GM23338 (cell line): ENCODE results near the gene DCBLD2. TPM values are rescaled to one million over a fixed set of nuclear protein-coding genes. Genes with fewer than 3 reads are reported as not detected.

ENCODE experiments used
- ATAC-seq: fragments of 200-7000 bp; cut with Tn5 transposase; 3 replicates; pipeline ENCODE4 v1.9.1; 2020
- DNase-seq: peaks from one replicate; pipeline ENCODE4 v3.0.0-alpha.2; 2015; ENCODE audit warnings: low spot score
- H2AFZ ChIP-seq: fragments of 200-600 bp; sonication (generic); 2 replicates; pipeline ENCODE4 v1.8.0; 2016; ENCODE audit warnings: antibody characterized with exemption, mild to moderate bottlenecking, moderate library complexity
- H3F3A ChIP-seq: fragments of 200-600 bp; sonication (generic); replicated peaks from 2 replicates; pipeline ENCODE4 v1.8.0; 2017; ENCODE audit warnings: antibody characterized with exemption, mixed run types, low read depth
- H3K27ac ChIP-seq: fragments of 200-600 bp; sonication (generic); 2 replicates; pipeline ENCODE4 v1.6.1; 2016; ENCODE audit warnings: low read depth
- H3K27me3 ChIP-seq: fragments of 200-600 bp; sonication (generic); 2 replicates; pipeline ENCODE4 v1.8.0; 2016; ENCODE audit warnings: mild to moderate bottlenecking, mixed run types, moderate library complexity; ENCODE audit not compliant: insufficient read depth
- H3K36me3 ChIP-seq: fragments of 200-600 bp; sonication (generic); 2 replicates; pipeline ENCODE4 v1.8.0; 2016; ENCODE audit warnings: mild to moderate bottlenecking; ENCODE audit not compliant: insufficient read depth
- H3K4me1 ChIP-seq: fragments of 200-600 bp; sonication (generic); 2 replicates; pipeline ENCODE4 v1.8.0; 2016; ENCODE audit warnings: mild to moderate bottlenecking, moderate library complexity; ENCODE audit not compliant: insufficient read depth
- H3K4me2 ChIP-seq: fragments of 200-600 bp; sonication (generic); 2 replicates; pipeline ENCODE4 v1.7.1; 2017; ENCODE audit warnings: mixed run types
- H3K4me3 ChIP-seq: fragments of 200-600 bp; sonication (generic); 2 replicates; pipeline ENCODE4 v1.6.1; 2016; ENCODE audit warnings: mixed run types
- H3K79me2 ChIP-seq: fragments of 200-600 bp; sonication (generic); replicated peaks from 2 replicates; pipeline ENCODE4 v1.8.0; 2017; ENCODE audit warnings: mild to moderate bottlenecking; ENCODE audit not compliant: insufficient read depth
- H3K9me2 ChIP-seq: fragments of 200-600 bp; sonication (generic); 2 replicates; pipeline ENCODE4 v1.8.0; 2017; ENCODE audit not compliant: insufficient read depth
- H4K20me1 ChIP-seq: fragments of 200-600 bp; sonication (generic); replicated peaks from 2 replicates; pipeline ENCODE4 v1.8.0; 2017; ENCODE audit warnings: mild to moderate bottlenecking; ENCODE audit not compliant: insufficient read depth
- H3K27ac Mint-ChIP-seq: 2 replicates; pipeline ENCODE4 v1.8.0; 2020; ENCODE audit warnings: inconsistent platforms, mild to moderate bottlenecking, moderate library complexity, mixed read lengths
- H3K27me3 Mint-ChIP-seq: 3 replicates; pipeline ENCODE4 v1.8.0; 2022; ENCODE audit warnings: low read depth, mild to moderate bottlenecking, moderate library complexity, mixed read lengths, inconsistent platforms; ENCODE audit not compliant: insufficient read depth, poor library complexity
- H3K36me3 Mint-ChIP-seq: 3 replicates; pipeline ENCODE4 v1.8.0; 2021; ENCODE audit warnings: low read depth, mild to moderate bottlenecking, inconsistent platforms, moderate library complexity, mixed read lengths
- H3K4me1 Mint-ChIP-seq: 3 replicates; pipeline ENCODE4 v1.8.0; 2020; ENCODE audit warnings: mild to moderate bottlenecking, inconsistent platforms, mixed read lengths
- H3K4me3 Mint-ChIP-seq: 3 replicates; pipeline ENCODE4 v1.8.0; 2021; ENCODE audit warnings: moderate library complexity, mild to moderate bottlenecking, inconsistent platforms, mixed read lengths
- H3K9me3 Mint-ChIP-seq: 3 replicates; pipeline ENCODE4 v1.8.0; 2020; ENCODE audit warnings: moderate library complexity, mild to moderate bottlenecking, inconsistent platforms, mixed read lengths
- CREB1 ChIP-seq: fragments of 250-450 bp; sonication (Bioruptor Pico); IDR thresholded peaks from 2 replicates; pipeline ENCODE4 v1.5.0; 2020; ENCODE audit warnings: low read depth, mild to moderate bottlenecking, moderate library complexity
- EZH2 ChIP-seq: fragments of 200-600 bp; sonication (generic); IDR thresholded peaks from one replicate; pipeline ENCODE4 v1.8.0; 2017; ENCODE audit warnings: antibody characterized with exemption, mild to moderate bottlenecking, low read depth; ENCODE audit not compliant: unreplicated experiment
- EZH2phosphoT487 ChIP-seq: fragments of 200-600 bp; sonication (generic); IDR thresholded peaks from one replicate; pipeline ENCODE4 v1.8.1; 2018; ENCODE audit warnings: antibody characterized with exemption; ENCODE audit not compliant: unreplicated experiment
- JUNB ChIP-seq: IDR thresholded peaks from one replicate; pipeline ENCODE4 v1.6.1; 2016; ENCODE audit warnings: antibody characterized with exemption; ENCODE audit not compliant: unreplicated experiment
- NANOG ChIP-seq: IDR thresholded peaks from 2 replicates; pipeline ENCODE4 v1.6.1; 2016; ENCODE audit warnings: antibody characterized with exemption, borderline replicate concordance
- POLR2AphosphoS5 ChIP-seq: IDR thresholded peaks from 2 replicates; pipeline ENCODE4 v1.6.1; 2016; ENCODE audit warnings: antibody characterized with exemption, low read depth
- STAT1 ChIP-seq: IDR thresholded peaks from one replicate; pipeline ENCODE4 v1.6.1; 2016; ENCODE audit warnings: antibody characterized with exemption; ENCODE audit not compliant: unreplicated experiment
- ZNF114 ChIP-seq: fragments of 250-450 bp; sonication (Bioruptor Pico); IDR thresholded peaks from 2 replicates; pipeline ENCODE4 v1.5.0; 2020; ENCODE audit warnings: mild to moderate bottlenecking, moderate library complexity
- ZNF331 ChIP-seq: fragments of 250-450 bp; sonication (Bioruptor Pico); IDR thresholded peaks from 2 replicates; pipeline ENCODE4 v1.5.0; 2020; ENCODE audit warnings: low read depth, mild to moderate bottlenecking, moderate library complexity
- polyA plus RNA-seq: library from polyadenylated mRNA; unstranded; fragments of >200 nt; fragmentation: Nextera tagmentation; extraction: Ambion mirVana; gene quantifications from 2 replicates; pipeline ENCODE4 v1.2.1, GENCODE V29; 2016
- total RNA-seq: library from RNA; depleted of rRNA; stranded (reverse); fragments of >200 nt; shearing (Covaris generic); gene quantifications from 2 replicates; pipeline ENCODE4 v1.2.3, GENCODE V29; 2014
- TF ChIP-seq, protein P1 (sequence below): IDR thresholded peaks from one replicate; pipeline ENCODE4 v1.6.1; 2018; ENCODE audit warnings: antibody characterized with exemption; ENCODE audit not compliant: unreplicated experiment
- TF ChIP-seq, protein P2 (sequence below): IDR thresholded peaks from 2 replicates; pipeline ENCODE4 v1.6.1; 2016; ENCODE audit warnings: antibody characterized with exemption
- TF ChIP-seq, protein P3 (sequence below), 2 experiments: fragments of 200-600 bp in 1 of 2; sonication (generic) in 1 of 2; conservative IDR thresholded peaks; 2 replicates each; pipeline versions ENCODE4 v1.5.1 to v1.6.1; 2016 to 2017; ENCODE audit warnings: antibody characterized with exemption in 2 of 2, low read depth in 2 of 2, mild to moderate bottlenecking in 2 of 2, moderate library complexity in 1 of 2
- TF ChIP-seq, protein P4 (sequence below): fragments of 250-450 bp; sonication (Bioruptor Pico); IDR thresholded peaks from 2 replicates; pipeline ENCODE4 v1.5.0; 2020; ENCODE audit warnings: mild to moderate bottlenecking, moderate library complexity

Gene DCBLD2
- total and polyA plus RNA-seq, 2 experiments from 2014 or later, result 25.9 to 69.7 TPM

DNA sequence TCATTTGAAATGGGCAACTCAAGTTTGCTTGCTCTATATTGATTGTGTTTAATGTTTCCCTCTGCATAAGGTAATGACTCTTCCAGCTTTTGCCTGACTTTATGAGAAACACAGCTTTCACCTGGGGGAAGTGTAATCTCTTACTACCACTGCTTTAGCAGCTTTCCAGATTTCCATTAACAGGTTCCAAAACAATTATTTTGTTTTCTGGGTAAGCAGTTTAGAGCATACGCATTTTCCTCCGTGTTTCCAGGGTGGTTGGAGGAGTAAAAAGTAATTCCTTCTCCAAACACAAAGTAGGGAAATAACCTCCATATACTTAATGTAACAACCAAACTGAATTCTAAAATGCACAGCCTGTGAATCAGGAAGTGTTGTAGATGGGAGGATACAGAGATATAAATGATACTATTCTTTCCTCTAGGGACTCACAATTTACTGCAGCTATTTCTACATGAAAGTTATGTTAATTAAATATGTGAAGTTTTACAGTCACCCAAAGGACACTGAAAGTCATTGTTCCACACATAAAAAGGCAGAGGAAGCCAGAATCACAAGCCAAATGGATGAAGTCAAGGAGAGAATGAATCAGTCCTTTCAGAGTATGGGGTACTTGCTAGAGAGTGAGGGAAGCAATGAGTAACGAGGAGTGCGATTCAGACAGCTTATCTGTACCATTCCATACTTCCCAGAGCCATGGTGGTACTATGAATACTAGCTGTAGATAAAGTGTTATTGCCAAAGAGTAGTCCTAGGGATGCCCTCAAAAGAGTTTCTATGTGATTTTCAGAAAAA lies 121.8 kb downstream of the DCBLD2 start:
- H3K27ac Mint-ChIP-seq, result no peak overlapping the region
- H3K4me3 Mint-ChIP-seq, result no peak overlapping the region
- ATAC-seq (no peak), DNase-seq (no peak)
- TF ChIP-seq, protein P1, sequence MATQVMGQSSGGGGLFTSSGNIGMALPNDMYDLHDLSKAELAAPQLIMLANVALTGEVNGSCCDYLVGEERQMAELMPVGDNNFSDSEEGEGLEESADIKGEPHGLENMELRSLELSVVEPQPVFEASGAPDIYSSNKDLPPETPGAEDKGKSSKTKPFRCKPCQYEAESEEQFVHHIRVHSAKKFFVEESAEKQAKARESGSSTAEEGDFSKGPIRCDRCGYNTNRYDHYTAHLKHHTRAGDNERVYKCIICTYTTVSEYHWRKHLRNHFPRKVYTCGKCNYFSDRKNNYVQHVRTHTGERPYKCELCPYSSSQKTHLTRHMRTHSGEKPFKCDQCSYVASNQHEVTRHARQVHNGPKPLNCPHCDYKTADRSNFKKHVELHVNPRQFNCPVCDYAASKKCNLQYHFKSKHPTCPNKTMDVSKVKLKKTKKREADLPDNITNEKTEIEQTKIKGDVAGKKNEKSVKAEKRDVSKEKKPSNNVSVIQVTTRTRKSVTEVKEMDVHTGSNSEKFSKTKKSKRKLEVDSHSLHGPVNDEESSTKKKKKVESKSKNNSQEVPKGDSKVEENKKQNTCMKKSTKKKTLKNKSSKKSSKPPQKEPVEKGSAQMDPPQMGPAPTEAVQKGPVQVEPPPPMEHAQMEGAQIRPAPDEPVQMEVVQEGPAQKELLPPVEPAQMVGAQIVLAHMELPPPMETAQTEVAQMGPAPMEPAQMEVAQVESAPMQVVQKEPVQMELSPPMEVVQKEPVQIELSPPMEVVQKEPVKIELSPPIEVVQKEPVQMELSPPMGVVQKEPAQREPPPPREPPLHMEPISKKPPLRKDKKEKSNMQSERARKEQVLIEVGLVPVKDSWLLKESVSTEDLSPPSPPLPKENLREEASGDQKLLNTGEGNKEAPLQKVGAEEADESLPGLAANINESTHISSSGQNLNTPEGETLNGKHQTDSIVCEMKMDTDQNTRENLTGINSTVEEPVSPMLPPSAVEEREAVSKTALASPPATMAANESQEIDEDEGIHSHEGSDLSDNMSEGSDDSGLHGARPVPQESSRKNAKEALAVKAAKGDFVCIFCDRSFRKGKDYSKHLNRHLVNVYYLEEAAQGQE, result no peak
- TF ChIP-seq, protein P2, sequence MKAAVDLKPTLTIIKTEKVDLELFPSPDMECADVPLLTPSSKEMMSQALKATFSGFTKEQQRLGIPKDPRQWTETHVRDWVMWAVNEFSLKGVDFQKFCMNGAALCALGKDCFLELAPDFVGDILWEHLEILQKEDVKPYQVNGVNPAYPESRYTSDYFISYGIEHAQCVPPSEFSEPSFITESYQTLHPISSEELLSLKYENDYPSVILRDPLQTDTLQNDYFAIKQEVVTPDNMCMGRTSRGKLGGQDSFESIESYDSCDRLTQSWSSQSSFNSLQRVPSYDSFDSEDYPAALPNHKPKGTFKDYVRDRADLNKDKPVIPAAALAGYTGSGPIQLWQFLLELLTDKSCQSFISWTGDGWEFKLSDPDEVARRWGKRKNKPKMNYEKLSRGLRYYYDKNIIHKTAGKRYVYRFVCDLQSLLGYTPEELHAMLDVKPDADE, result no peak
- no peak for TF ChIP-seq POLR2AphosphoS5
- TF ChIP-seq ZNF331 (CRISPR knock-in tag), result no peak
- TF ChIP-seq CREB1, result no peak
- no peak for TF ChIP-seq STAT1
- TF ChIP-seq, protein P3, sequence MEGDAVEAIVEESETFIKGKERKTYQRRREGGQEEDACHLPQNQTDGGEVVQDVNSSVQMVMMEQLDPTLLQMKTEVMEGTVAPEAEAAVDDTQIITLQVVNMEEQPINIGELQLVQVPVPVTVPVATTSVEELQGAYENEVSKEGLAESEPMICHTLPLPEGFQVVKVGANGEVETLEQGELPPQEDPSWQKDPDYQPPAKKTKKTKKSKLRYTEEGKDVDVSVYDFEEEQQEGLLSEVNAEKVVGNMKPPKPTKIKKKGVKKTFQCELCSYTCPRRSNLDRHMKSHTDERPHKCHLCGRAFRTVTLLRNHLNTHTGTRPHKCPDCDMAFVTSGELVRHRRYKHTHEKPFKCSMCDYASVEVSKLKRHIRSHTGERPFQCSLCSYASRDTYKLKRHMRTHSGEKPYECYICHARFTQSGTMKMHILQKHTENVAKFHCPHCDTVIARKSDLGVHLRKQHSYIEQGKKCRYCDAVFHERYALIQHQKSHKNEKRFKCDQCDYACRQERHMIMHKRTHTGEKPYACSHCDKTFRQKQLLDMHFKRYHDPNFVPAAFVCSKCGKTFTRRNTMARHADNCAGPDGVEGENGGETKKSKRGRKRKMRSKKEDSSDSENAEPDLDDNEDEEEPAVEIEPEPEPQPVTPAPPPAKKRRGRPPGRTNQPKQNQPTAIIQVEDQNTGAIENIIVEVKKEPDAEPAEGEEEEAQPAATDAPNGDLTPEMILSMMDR (conservative IDR thresholded peaks at IDR 0.05; ENCODE audit: low read depth in 2 of 2), result no peak
- TF ChIP-seq NANOG, result no peak
- TF ChIP-seq EZH2phosphoT487, result no peak
- no peak for TF ChIP-seq JUNB
- TF ChIP-seq, protein P4, sequence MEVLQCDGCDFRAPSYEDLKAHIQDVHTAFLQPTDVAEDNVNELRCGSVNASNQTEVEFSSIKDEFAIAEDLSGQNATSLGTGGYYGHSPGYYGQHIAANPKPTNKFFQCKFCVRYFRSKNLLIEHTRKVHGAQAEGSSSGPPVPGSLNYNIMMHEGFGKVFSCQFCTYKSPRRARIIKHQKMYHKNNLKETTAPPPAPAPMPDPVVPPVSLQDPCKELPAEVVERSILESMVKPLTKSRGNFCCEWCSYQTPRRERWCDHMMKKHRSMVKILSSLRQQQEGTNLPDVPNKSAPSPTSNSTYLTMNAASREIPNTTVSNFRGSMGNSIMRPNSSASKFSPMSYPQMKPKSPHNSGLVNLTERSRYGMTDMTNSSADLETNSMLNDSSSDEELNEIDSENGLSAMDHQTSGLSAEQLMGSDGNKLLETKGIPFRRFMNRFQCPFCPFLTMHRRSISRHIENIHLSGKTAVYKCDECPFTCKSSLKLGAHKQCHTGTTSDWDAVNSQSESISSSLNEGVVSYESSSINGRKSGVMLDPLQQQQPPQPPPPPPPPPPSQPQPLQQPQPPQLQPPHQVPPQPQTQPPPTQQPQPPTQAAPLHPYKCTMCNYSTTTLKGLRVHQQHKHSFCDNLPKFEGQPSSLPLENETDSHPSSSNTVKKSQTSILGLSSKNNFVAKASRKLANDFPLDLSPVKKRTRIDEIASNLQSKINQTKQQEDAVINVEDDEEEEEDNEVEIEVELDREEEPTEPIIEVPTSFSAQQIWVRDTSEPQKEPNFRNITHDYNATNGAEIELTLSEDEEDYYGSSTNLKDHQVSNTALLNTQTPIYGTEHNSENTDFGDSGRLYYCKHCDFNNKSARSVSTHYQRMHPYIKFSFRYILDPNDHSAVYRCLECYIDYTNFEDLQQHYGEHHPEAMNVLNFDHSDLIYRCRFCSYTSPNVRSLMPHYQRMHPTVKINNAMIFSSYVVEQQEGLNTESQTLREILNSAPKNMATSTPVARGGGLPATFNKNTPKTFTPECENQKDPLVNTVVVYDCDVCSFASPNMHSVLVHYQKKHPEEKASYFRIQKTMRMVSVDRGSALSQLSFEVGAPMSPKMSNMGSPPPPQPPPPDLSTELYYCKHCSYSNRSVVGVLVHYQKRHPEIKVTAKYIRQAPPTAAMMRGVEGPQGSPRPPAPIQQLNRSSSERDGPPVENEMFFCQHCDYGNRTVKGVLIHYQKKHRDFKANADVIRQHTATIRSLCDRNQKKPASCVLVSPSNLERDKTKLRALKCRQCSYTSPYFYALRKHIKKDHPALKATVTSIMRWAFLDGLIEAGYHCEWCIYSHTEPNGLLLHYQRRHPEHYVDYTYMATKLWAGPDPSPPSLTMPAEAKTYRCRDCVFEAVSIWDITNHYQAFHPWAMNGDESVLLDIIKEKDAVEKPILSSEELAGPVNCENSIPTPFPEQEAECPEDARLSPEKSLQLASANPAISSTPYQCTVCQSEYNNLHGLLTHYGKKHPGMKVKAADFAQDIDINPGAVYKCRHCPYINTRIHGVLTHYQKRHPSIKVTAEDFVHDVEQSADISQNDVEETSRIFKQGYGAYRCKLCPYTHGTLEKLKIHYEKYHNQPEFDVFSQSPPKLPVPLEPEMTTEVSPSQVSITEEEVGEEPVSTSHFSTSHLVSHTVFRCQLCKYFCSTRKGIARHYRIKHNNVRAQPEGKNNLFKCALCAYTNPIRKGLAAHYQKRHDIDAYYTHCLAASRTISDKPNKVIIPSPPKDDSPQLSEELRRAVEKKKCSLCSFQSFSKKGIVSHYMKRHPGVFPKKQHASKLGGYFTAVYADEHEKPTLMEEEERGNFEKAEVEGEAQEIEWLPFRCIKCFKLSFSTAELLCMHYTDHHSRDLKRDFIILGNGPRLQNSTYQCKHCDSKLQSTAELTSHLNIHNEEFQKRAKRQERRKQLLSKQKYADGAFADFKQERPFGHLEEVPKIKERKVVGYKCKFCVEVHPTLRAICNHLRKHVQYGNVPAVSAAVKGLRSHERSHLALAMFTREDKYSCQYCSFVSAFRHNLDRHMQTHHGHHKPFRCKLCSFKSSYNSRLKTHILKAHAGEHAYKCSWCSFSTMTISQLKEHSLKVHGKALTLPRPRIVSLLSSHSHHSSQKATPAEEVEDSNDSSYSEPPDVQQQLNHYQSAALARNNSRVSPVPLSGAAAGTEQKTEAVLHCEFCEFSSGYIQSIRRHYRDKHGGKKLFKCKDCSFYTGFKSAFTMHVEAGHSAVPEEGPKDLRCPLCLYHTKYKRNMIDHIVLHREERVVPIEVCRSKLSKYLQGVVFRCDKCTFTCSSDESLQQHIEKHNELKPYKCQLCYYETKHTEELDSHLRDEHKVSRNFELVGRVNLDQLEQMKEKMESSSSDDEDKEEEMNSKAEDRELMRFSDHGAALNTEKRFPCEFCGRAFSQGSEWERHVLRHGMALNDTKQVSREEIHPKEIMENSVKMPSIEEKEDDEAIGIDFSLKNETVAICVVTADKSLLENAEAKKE (CRISPR knock-in tag), result no peak
- no peak for TF ChIP-seq EZH2
- no peak for TF ChIP-seq ZNF114
- Histone ChIP-seq H2AFZ (no peak overlapping the region), H3F3A (no peaks in the 10 kb centered on the region), H4K20me1 (no peaks in the 10 kb centered on the region), H3K36me3 (no peaks in the 10 kb centered on the region), H3K79me2 (no peaks in the 10 kb centered on the region), H3K4me1 (no peaks in the 10 kb centered on the region), H3K9me2 (no peaks in the 10 kb centered on the region), H3K4me2 (no peak overlapping the region), H3K27ac (no peak overlapping the region), H3K27me3 (no peaks in the 10 kb centered on the region), H3K4me3 (no peak overlapping the region)
- peaks cover 3% of the 10 kb centered on the region for H3K27me3 Mint-ChIP-seq
- no peaks in the 10 kb centered on the region for H3K9me3 Mint-ChIP-seq
- no peaks in the 10 kb centered on the region for H3K36me3 Mint-ChIP-seq
- H3K4me1 Mint-ChIP-seq, result no peaks in the 10 kb centered on the region; the same call in 1 of the 3 replicates
